GM18508 (cell line): ENCODE data around the gene ZNF555.
A peak's percentile ranks its signal among the peaks of the same experiment; 100 is the strongest.
"Not testable (repeated sequence)": the region's sequence is repeated elsewhere in the genome, so short reads cannot be mapped to it uniquely, and the experiment has no call there.

Source experiments
- ATAC-seq: cut with Tn5 transposase; IDR thresholded peaks from one replicate; pipeline ENCODE4 v1.9.1; 2021; ENCODE audit warnings: moderate number of reproducible peaks; ENCODE audit not compliant: insufficient read depth, unreplicated experiment

ZNF555 gene

DNA sequence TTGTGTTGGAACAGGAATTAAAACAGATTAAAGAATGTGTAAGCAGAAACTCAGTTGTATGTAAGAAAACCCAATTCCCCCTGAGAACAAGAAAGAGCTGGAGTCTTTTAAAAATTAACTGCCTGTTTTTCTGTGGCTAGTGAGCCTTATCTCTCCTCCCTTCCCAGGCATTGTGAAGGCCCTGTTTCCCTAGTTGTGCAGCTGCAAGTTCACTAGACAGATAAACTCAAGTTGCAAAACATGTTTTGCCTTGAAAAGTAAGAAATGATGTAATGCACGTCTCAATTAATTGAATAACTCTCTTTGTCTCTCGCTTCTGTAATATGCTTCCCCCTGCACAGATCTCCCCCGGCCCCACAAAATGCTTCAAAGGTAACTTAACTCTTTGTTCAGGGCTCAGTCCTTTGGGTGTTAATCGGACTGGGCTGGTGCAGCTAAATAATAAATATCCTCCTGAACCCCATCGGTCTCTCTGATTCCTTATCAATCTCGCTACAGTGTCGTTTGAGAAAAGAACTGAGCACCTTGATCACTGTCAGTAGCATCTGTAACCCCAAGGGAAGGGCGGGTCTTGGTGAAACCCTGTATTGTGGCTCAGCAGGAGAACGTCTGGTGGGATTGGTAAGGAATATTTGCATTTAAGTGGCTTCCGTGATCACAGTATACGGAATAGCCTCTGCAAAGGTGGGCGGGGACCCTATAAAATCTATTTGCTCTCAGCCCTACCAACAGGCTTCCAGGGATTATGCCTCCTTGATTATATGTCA lies 24.2 kb downstream of the ZNF555 start:
- ATAC-seq = no peak

DNA sequence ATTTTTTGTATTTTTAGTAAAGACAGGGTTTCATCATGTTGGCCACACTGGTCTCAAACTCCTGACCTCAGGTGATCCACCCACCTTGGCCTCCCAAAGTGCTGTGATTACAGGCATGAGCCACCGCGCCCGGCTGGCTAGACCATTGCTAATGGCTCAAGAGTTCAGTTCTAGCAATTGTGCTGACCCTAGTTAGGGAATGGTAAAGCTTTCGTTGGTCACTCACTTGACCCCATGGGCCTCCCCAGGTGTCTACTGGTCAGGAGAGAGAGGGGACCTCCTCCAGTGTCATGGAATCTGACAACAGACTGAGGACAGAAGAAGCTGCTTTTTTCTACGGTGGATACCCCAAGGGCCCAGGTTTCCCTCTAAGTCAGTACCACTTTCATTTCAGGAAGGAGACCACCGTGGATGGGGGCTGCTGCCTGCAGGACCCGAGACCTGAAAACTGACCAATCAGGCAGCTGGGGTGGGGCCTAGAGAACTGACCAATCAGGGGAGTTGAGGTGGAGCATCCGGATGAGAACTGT lies 25.3 kb downstream of the ZNF555 start:
- no peak for ATAC-seq

DNA sequence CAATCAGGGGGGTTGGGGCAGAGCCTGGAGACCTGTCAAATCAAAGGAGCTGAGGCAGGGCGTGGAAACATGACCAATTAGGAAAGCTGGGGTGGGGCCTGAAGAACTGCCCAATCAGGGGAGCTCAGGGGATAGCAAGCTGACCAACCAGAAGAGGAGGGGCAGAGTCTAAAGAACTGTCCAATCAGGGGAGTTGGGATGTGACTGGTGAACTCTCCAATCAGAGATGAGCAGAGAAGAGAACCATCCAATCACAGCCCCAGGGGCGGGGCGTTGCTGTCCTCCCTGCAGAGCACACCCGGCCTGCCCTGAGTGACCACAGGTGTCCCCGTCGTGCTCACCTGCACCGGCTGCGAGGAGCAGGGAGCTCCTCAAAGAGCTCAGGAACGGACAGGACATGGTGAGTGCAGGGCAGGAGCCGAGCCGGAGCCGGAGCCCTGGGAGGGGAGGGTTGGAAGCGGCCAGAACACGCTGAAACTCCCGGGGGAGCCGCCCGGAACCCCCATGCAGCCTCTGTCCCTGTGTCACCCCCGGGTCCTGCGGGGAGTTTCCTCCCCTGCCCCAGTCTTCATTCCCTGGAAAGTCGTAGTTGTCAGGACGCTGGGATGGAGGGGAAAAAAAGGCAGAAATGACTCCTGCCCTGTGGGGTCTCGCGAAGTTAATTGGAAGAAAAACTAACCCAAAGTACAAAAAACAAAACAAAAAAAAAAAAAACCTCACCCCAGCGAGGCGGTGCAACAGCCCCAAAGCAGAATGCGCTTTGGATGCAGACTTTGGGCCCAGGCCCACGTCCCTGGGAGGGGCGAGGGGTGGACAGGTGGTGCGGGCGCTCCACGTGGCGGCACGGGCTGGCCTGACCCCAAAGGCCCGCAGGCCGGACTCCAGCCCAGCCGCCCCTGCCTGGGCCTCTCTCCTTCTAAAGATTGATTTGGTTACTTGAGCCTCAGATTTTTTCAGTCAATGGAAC lies 26.0 kb downstream of the ZNF555 start, which contains the start of gene ZNF556:
ZNF556 (plus strand) TSS at position 311 of the 967 bp plus-strand sequence; CDS start at position 398, 87 bp downstream.
- ATAC-seq = no peak

DNA sequence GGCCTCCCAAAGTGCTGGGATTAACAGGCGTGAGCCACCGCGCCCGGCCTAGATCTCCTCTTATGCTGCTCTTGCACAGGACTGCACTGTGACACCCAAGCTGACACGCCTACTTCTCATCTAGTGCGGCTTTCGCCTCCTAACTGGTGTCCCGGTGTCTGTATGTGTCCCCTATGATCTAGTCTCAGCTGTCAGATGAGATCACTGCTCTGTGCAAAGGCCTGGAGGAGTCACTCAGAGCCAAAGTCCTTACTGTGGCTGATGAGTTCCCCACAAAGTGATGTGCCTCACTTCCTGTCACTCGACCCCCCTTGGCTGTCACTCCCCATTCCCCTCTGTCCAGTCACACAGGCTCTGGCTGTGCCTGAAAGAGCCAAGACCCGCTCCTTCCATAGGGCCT lies 28.3 kb downstream of the ZNF555 start:
- ATAC-seq = no peak

DNA sequence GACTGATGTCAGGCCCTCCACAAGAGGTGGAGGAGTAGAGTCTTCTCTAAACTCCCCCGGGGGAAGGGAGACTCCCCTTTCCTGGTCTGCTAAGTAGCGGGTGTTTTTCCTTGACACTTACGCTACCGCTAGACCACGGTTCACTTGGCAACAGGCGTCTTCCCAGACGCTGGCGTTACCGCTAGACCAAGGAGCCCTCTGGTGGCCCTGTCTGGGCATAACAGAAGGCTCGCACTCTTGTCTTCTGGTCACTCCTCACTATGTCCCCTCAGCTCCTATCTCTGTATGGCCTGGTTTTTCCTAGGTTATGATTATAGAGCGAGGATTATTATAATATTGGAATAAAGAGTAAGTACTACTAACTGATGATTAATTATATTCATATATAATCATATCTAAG lies 30.9 kb downstream of the ZNF555 start:
- not testable (repeated sequence) for ATAC-seq

DNA sequence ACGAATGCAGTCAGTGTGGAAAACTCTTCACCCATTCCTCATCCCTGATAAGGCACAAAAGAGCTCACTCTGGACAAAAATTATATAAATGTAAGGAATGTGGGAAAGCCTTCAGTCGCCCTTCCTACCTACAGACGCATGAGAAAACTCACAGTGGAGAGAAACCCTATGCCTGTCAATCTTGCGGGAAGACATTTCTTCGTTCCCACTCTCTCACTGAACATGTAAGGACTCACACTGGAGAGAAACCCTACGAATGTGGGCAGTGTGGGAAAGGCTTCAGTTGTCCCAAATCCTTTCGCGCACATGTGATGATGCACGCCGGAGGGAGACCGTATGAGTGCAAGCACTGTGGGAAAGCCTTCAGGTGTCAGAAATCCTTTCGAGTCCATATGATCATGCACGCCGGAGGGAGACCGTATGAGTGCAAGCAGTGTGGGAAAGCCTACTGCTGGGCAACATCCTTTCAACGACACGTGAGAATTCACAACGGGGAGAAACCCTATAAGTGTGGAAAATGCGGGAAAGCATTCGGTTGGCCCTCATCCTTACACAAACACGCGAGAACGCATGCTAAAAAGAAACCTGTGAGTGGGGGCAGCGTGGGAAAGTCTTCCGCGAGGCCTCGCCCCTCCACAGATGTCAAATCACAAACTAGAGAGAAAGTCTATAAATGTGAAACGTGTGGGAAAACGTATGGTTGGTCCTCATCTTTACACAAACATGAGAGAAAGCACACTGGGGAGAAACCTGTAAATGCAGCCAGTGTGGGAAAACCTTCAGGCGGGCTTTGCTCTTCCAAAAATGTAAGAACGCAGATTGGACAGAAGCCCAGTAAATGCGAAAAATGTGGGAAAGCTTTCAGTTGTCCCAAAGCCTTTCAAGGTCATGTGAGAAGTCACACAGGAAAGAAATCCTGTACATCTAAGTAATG lies 36.4 kb downstream of the ZNF555 start:
- no peak for ATAC-seq

DNA sequence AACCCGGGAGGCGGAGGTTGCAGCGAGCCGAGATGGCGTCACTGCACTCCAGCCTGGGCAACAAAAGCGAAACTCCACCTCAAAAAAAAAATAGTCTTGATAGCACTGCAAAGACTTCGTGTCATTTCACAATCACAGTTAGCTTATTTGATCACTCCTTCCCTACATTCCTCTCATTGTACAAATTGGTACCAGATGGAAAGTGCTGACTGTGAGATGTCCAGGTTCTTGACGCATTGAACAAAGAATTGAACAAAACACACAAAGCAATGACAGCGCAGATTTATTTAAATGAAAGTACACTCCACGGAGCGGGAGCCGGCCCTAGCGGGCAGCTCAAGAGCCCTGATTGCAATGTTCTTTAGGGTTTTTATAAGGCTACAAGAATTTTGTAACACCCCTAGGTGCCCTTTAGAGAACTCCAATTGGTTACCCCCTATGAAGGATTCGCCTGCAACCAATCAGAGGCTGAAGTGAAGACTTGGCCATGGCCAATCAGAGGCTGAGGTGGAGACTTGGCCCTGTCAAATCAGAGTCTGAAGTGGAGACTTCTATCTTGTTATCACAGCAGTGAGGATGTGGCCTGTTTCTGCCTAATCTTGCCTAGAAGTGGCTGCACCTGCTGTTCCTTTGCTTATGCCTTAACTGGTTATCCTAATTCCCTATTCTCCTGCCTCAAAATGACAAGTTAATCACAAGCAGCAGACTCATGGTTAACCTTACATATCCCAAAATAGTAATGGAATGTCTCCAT lies 42.6 kb downstream of the ZNF555 start:
- ATAC-seq = no peak

DNA sequence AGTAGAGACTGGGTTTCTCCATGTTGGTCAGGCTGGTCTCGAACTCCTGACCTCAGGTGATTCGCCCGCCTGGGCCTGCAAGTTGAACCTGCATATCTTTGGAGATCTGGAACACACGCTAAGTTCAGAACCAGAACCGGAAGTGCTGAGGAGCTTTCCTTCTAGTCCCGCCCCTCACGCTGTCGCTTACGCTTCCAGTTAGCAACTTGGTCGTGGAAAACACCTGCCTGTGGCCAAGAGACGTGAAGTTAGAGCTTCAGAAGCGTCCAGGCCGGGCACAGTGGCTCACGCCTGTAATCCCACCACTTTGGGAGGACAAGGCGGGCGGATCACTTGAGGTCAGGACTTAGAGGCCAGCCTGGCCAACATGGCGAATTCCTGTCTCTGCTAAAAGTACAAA lies 44.5 kb downstream of the ZNF555 start:
- ATAC-seq = no peak

DNA sequence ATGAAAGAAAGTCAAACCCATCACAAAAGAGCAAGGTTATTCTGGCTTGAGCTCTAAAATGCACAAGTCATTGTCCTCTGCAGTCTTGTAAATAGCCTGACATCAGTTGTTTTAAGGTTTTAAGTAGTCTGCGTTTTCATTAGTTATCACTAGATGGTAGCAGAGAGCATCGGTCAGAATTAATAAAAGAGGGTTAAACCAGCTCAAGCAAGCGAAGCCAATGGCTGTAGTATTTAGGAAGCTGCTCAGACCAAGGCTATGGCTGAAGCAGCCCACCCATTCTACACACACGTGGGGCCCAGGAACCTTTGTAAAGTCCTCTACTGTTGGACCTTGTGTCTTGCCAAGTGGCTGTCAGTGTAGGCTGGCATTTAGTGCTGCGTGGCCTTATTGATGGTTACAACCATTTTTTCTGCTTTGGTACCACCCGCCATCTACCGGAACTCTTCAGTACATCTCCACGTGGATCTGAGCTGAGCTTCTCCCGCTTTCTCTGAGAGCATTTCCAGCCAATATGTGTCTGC lies 46.2 kb downstream of the ZNF555 start:
- no peak for ATAC-seq

DNA sequence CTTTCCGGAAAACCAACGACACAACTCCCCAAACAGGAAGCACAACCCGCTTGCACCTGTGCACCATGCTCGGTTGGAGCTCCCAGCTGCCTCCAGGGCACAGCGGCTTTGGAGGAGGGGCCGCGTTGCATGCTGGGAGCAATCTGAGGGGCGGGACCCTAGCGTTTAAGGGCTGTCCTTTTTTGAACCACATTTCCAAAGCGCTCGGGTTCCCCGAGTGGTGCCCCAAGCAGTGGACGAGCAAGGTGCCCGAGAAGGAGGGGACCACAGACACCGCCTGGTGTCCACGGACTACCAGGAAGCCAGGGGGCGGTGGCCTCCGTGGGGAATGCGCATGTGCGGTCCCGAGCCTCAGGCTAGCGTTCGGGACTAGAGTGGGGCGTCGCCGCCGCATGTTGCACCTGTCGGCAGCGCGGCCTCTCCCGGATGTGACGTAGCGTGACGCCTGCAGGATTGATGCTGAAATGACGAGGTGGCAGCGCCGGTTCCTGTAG lies 47.5 kb downstream of the ZNF555 start:
- no peak for ATAC-seq

DNA sequence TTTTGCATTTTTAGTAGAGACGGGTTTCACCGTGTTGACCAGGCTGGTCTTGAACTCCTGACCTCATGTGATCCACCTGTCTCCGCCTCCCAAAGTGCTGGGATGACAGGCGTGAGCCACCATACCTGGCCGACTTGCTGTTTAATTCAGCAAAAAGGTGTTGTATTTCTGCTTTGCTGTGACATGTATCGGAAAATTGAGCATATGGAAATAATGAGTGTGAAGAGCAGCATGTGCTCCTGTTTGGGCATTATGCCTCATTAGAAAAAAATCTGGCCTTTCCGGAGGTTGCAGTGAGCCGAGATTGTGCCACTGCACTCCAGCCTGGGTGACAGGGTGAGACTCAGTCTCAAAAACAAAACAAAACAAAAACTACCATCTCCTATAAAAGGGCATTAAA lies 49.3 kb downstream of the ZNF555 start:
- ATAC-seq = not testable (repeated sequence)

DNA sequence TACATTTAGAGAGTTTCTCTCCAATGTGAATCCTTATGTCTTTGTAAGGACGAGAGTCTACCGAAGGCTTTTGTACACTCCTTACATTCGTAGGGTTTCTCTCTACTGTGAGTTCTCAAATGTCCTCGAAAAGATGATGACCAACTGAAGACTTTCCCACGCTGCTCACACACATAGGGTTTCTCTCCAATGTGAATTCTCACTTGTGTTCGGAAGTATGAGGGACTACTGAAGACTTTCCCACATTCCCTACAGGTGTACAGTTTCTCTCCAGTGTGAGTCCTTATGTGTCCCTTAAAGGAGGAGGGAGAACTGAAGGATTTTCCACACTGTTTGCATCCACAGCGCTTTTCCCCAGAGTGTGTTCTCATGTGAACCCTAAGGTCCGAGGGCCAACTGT lies 55.4 kb downstream of the ZNF555 start:
- no peak for ATAC-seq

DNA sequence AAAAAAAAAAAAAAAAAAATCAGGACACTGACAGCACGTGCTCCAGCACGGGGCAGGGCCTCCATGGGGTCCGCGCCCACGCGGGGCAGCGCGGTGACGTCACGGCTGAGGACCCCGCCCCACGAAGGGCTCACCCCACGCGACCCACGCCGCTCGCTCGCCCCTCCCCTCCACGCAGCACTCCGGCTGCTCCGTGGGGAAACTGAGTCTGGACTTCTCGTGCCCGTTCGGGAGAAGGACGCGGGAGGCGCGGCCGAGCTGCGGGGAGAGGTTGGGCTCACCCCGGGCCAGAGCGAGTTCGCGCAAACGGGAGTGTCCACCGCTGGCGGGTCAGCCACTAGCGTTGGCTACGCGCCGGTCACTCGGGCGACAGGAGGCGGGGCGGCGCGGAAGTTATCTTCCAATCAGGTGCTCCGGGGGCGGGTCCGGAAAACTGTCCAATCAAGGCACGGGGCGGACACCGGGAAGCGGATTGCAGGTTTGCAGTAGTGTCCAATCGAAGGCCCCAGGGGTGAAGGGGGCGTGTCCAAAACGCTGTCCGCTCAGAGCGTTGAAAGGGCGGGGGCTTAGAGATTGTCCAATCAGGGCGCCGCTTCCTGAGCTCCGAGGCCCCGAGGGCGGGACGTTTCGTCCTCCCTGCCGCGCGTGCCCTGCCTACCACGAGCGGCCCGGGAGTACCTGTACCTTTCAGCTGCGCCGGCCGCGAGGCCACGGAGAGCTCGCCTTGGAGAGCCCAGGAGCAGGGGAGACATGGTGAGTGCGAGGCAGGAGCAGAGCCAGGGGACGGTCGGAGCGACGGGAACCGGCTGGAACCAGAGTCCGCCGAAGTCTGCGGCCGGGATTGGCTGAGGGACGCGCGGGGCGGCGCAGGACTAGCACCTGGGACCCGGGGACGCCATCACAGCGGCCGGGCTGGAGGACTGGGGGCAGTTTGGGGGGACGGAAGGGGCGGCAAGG lies 59.3 kb downstream of the ZNF555 start, which contains the start of gene ZNF57:
ZNF57 (plus strand) TSS at position 633 of the 957 bp plus-strand sequence; CDS start at position 751, 118 bp downstream.
- peak; percentile 69 for ATAC-seq

DNA sequence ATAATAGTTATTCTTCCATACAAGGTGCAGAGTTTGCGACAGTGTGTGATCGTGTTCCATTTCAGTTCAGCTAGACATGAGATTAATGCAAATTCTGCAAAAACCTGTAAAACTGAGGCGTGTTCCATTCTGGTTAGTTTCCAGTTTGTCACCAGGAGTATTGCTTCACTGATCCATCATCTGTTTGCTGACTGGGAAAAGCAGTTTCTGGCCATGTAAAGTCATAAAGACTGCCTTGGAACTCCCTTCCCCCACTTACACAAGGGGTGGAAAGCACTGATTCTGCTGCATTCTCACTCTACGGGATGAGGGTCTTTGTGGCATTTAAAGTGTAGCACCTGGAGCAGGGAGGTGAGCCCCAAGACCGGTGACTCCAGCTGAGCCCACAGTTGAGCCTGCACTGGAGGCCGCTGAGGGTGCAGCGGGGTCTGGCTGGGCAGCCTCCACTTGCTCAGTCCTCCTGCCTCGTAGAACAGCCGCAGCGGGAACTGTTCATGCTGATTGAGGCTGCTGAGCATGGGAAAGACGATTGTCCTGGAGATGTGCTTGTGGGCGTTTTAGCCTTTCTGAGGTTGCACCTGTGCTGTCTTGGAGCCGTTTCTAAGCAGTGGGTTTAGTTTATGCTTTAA lies 61.4 kb downstream of the ZNF555 start:
- ATAC-seq = no peak

DNA sequence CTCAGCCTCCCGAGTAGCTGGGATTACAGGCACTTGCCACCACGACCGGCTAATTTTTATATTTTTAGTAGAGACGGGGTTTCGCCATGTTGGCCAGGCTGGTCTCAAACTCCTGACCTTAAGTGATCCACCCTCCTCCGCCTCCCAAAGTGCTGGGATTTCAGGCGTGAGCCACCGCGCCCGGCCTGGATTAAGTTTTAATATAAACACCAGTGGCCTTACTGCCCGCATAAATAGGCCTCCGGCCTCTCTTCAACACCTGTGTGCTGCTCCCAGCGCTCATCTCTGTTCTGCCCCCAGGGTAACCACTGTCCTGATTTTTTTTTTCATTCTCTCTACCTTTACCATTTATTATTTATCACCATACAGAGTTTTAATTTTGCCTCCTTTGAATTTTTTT lies 62.1 kb downstream of the ZNF555 start:
- not testable (repeated sequence) for ATAC-seq

DNA sequence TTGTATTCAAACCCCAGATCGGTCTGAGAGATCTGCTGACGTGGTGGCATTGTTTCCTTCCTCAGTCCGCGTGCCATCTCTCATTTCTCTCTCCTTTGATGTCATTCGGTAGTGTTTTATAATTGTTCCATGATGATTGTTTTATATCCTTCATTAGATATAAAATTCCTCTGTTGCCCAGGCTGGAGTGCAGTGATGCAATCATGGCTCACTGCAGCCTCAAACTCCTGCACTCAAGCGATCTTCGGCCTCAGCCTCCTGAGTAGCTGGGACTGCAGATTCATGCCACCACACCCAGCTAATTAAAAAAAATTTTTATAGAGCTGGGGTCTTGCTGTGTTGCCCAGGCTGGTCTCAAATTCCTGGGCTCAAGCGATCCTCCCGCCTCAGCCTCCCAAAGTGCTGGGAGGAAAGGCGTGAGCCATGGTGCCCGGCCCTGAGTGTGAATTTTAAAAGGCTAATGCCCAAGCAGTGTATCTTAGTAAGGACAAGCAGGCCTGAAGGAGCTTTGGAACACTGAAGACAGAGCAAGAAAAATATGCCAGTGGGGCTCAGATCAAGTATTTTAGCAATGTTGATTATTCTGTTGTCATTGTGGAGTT lies 64.7 kb downstream of the ZNF555 start:
- ATAC-seq = no peak
